Mesodermal cell (in vitro differentiated cells): ENCODE data around the gene CGRRF1.

Experiments used
- H3K27ac ChIP-seq: 2 replicates; pipeline ENCODE4 v1.7.0; 2013; ENCODE audit warnings: mild to moderate bottlenecking, low read depth, low read length, moderate library complexity; ENCODE audit not compliant: severe bottlenecking
- H3K36me3 ChIP-seq: 2 replicates; pipeline ENCODE4 v1.7.1; 2013; ENCODE audit warnings: mild to moderate bottlenecking, low read length, moderate library complexity; ENCODE audit not compliant: control insufficient read depth, insufficient read depth
- H3K4me1 ChIP-seq: one replicate; pipeline ENCODE4 v1.7.1; 2013; ENCODE audit warnings: mild to moderate bottlenecking, low read length; ENCODE audit not compliant: insufficient read depth, control insufficient read depth, poor library complexity, severe bottlenecking
- H3K4me3 ChIP-seq: 2 replicates; pipeline ENCODE4 v1.7.0; 2013; ENCODE audit warnings: low read length, control low read depth, mild to moderate bottlenecking; ENCODE audit not compliant: insufficient read depth, poor library complexity, severe bottlenecking; ENCODE audit errors: extremely low read depth
- H3K9me3 ChIP-seq: 2 replicates; pipeline ENCODE4 v1.7.1; 2013; ENCODE audit warnings: mild to moderate bottlenecking, low read length, moderate library complexity; ENCODE audit not compliant: control insufficient read depth
- WGBS, 2 experiments: methylation state at CpG; one replicate each; pipeline ENCODE4 v1.1.5; 2013; ENCODE audit warnings: missing lambda C conversion rate in 2 of 2; ENCODE audit not compliant: insufficient coverage in 2 of 2; 5-methylcytosine and 5-hydroxymethylcytosine counted together

CGRRF1 gene

GRCh38 chr14:54489731-54490444, 19.8 kb upstream of the CGRRF1 start:
- Histone ChIP-seq H3K27ac (peak overlapping the region; percentile 90), H3K4me1 (peaks cover 7% of the 10 kb centered on the region), H3K4me3 (peak overlapping the region; percentile 83), H3K9me3 (no peaks in the 10 kb centered on the region), H3K36me3 (peaks cover 5% of the 10 kb centered on the region)
- WGBS, 2 experiments = 92 to 100% methylated on average over 1 to 2 of the region's 4 CpGs

GRCh38 chr14:54490445-54491175, 19.1 kb upstream of the CGRRF1 start:
- Histone ChIP-seq H3K9me3 (no peaks in the 10 kb centered on the region), H3K4me1 (peaks cover 7% of the 10 kb centered on the region), H3K4me3 (no peak overlapping the region), H3K27ac (peak overlapping the region; percentile 19), H3K36me3 (peaks cover 4% of the 10 kb centered on the region)
- WGBS, 2 experiments = 33% methylated on average over 1 of the region's 3 CpGs; no CpG with 5 or more reads in 1 of the 2 experiments

DNA sequence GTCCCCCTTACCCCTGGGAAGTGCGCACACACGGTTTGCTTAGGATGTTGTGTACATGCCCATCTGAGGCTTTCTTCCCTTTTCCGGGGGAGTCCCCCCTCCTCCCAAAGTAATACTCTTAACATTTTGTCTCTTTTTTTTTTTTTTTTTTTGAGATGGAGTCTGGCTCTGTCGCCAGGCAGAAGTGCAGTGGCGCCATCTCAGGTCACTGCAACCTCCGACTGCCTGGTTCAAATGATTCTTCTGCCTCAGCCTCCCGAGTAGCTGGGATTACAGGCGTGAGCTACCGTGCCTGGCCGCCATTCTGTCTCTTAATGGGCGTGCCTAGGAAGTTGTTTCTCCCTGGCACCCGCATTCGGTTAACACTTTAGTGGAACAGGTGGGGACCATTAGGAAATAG, 16.4 kb upstream of the CGRRF1 start:
- Histone ChIP-seq H3K27ac (no peak overlapping the region), H3K9me3 (no peaks in the 10 kb centered on the region), H3K36me3 (no peaks in the 10 kb centered on the region), H3K4me3 (no peak overlapping the region), H3K4me1 (peaks cover 7% of the 10 kb centered on the region)
- 67 to 70% methylated on average over 8 to 11 of the region's 13 CpGs for WGBS, 2 experiments

DNA sequence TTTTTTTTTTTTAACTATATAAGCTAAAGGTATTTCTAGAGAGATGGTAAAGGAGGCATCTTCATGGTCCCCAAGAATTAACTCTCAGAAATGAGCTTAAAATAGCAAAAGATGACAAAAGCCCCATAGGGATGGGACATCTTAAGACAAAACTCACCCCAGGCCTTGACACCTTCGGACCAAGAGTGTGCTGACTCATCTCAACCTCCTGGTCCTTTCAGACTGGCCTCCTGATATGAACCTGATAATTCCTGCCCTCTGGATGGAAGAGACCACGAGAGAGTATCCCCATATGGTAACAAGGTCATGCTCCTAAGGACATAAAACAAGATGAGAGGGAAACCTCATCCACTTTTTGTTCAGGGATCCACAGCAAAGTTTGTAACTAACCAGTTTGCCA, 12.5 kb upstream of the CGRRF1 start:
- Histone ChIP-seq H3K36me3 (no peaks in the 10 kb centered on the region), H3K9me3 (no peaks in the 10 kb centered on the region), H3K27ac (no peak overlapping the region), H3K4me1 (peaks cover 3% of the 10 kb centered on the region), H3K4me3 (no peak overlapping the region)
- 67% methylated on average over 1 of the region's 2 CpGs; no CpG with 5 or more reads in 1 of the 2 experiments for WGBS, 2 experiments

- H3K36me3 ChIP-seq = no peaks in the 10 kb centered on the region
- no peak overlapping the region for H3K27ac ChIP-seq
- 89 to 100% methylated on average over 2 to 4 of the region's 5 CpGs for WGBS, 2 experiments
- H3K4me3 ChIP-seq = no peak overlapping the region
- peaks cover 9% of the 10 kb centered on the region for H3K4me1 ChIP-seq
- no peaks in the 10 kb centered on the region for H3K9me3 ChIP-seq
Measured at GRCh38 chr14:54498095-54498531, 11.6 kb upstream of the CGRRF1 start.

DNA sequence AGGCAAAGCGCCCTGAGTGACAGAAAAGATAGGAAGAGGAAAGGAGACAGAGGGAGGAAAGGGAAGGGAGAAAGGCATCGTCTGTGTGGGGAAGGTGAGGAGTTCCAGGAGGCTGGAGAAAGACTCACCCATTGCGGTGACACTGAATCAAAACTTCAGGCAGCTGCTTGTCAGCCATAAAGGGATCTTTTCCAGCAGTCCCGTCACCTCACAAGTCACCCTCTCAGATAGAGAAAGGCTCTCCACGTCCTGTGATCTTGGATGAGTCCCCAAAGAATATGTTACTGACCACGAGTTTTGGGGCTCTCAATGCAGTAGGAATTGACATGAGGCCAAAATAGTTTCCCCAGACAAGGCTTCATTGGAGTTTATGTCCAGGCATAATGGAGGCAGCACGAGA, 11.1 kb upstream of the CGRRF1 start:
- no peaks in the 10 kb centered on the region for H3K36me3 ChIP-seq
- 88 to 96% methylated on average over 6 of the region's 7 CpGs for WGBS, 2 experiments
- no peak overlapping the region for H3K27ac ChIP-seq

GRCh38 chr14:54500744-54501143, 9.0 kb upstream of the CGRRF1 start:
- no peak overlapping the region for H3K4me3 ChIP-seq
- no peaks in the 10 kb centered on the region for H3K9me3 ChIP-seq
- no peak overlapping the region for H3K27ac ChIP-seq
- no peaks in the 10 kb centered on the region for H3K36me3 ChIP-seq
- H3K4me1 ChIP-seq = peaks cover 9% of the 10 kb centered on the region
- WGBS, 2 experiments = 90 to 100% methylated on average over 1 to 3 of the region's 3 CpGs

More for the DNA sequence above, 11.1 kb upstream of the CGRRF1 start:
- Histone ChIP-seq H3K4me1 (peaks cover 9% of the 10 kb centered on the region), H3K4me3 (no peak overlapping the region), H3K9me3 (no peaks in the 10 kb centered on the region)

- H3K4me1 ChIP-seq = peaks cover 9% of the 10 kb centered on the region
- 91 to 98% methylated on average over 3 of the region's 3 CpGs for WGBS, 2 experiments
- H3K4me3 ChIP-seq = no peak overlapping the region
- no peaks in the 10 kb centered on the region for H3K36me3 ChIP-seq
- no peak overlapping the region for H3K27ac ChIP-seq
- H3K9me3 ChIP-seq = no peaks in the 10 kb centered on the region
Measured at GRCh38 chr14:54501480-54501879, 8.2 kb upstream of the CGRRF1 start.

GRCh38 chr14:54502602-54503001, 7.1 kb upstream of the CGRRF1 start:
- no peaks in the 10 kb centered on the region for H3K9me3 ChIP-seq
- no peaks in the 10 kb centered on the region for H3K36me3 ChIP-seq
- H3K4me3 ChIP-seq = no peak overlapping the region
- peaks cover 9% of the 10 kb centered on the region for H3K4me1 ChIP-seq
- WGBS, 2 experiments = no CpG with 5 or more reads among the region's 2 CpGs
- peak overlapping the region; percentile 72 for H3K27ac ChIP-seq

GRCh38 chr14:54503486-54503885, 6.2 kb upstream of the CGRRF1 start:
- peaks cover 9% of the 10 kb centered on the region for H3K4me1 ChIP-seq
- no peak overlapping the region for H3K27ac ChIP-seq
- H3K9me3 ChIP-seq = no peaks in the 10 kb centered on the region
- H3K36me3 ChIP-seq = no peaks in the 10 kb centered on the region
- no peak overlapping the region for H3K4me3 ChIP-seq
- WGBS, 2 experiments = 93 to 100% methylated on average over 2 of the region's 3 CpGs

GRCh38 chr14:54512393-54512792, 2.7 kb downstream of the CGRRF1 start:
- peaks cover 5% of the 10 kb centered on the region for H3K4me1 ChIP-seq
- H3K4me3 ChIP-seq = no peak overlapping the region
- peaks cover 13% of the 10 kb centered on the region for H3K36me3 ChIP-seq
- no peak overlapping the region for H3K27ac ChIP-seq
- 83 to 100% methylated on average over 1 of the region's 1 CpG for WGBS, 2 experiments
- H3K9me3 ChIP-seq = peaks cover 6% of the 10 kb centered on the region
